DND-41 (cell line): Measurements from ENCODE around the gene TMEM117.

ENCODE experiments used
- ATAC-seq: fragments of 200-7000 bp; cut with Tn5 transposase; 3 replicates; pipeline ENCODE4 v1.9.1; 2021; ENCODE audit warnings: low read depth; ENCODE audit not compliant: insufficient read depth
- DNase-seq: peaks from one replicate; pipeline ENCODE4 v3.0.0-alpha.2; 2020
- H2AFZ ChIP-seq: 2 replicates; pipeline ENCODE4 v1.6.0; 2012; ENCODE audit warnings: low read depth, low read length
- H3K27ac ChIP-seq: 2 replicates; pipeline ENCODE4 v1.5.1; 2012; ENCODE audit warnings: low read length, inconsistent platforms
- H3K27me3 ChIP-seq: fragments of 200-600 bp; sonication (generic); 2 replicates; pipeline ENCODE4 v1.6.0; 2012; ENCODE audit warnings: low read length, mild to moderate bottlenecking, inconsistent platforms; ENCODE audit not compliant: insufficient read depth, poor library complexity
- H3K36me3 ChIP-seq: 2 replicates; pipeline ENCODE4 v1.5.1; 2012; ENCODE audit warnings: low read length, inconsistent platforms; ENCODE audit not compliant: insufficient read depth
- H3K4me1 ChIP-seq: 2 replicates; pipeline ENCODE4 v1.5.1; 2012; ENCODE audit warnings: mild to moderate bottlenecking, low read length; ENCODE audit not compliant: insufficient read depth
- H3K4me2 ChIP-seq: 2 replicates; pipeline ENCODE4 v1.6.0; 2012; ENCODE audit warnings: mild to moderate bottlenecking, moderate library complexity, low read length, inconsistent platforms; ENCODE audit not compliant: insufficient read depth
- H3K4me3 ChIP-seq, 2 experiments: fragments of 200-600 bp in 1 of 2; shearing (Covaris generic) in 1 of 2; 2 replicates each; pipeline ENCODE4 v1.5.1; 2012 to 2016; ENCODE audit warnings: inconsistent platforms in 2 of 2, low read length in 2 of 2, mild to moderate bottlenecking in 2 of 2, low read depth in 1 of 2, moderate library complexity in 1 of 2
- H3K79me2 ChIP-seq: 2 replicates; pipeline ENCODE4 v1.6.0; 2012; ENCODE audit warnings: low read length, inconsistent platforms; ENCODE audit not compliant: insufficient read depth
- H3K9ac ChIP-seq: 2 replicates; pipeline ENCODE4 v1.6.0; 2012; ENCODE audit warnings: low read depth, mild to moderate bottlenecking, inconsistent platforms, low read length, moderate library complexity
- H3K9me3 ChIP-seq: 2 replicates; pipeline ENCODE4 v1.5.1; 2012; ENCODE audit warnings: low read length, moderate library complexity, mild to moderate bottlenecking, inconsistent platforms; ENCODE audit not compliant: insufficient read depth, severe bottlenecking
- H4K20me1 ChIP-seq: 2 replicates; pipeline ENCODE4 v1.6.0; 2012; ENCODE audit warnings: low read length; ENCODE audit not compliant: insufficient read depth
- EZH2 ChIP-seq: IDR thresholded peaks from 3 replicates; pipeline ENCODE4 v1.6.1; 2012; ENCODE audit warnings: borderline replicate concordance, low read depth, mild to moderate bottlenecking, moderate library complexity, low read length, inconsistent platforms; ENCODE audit not compliant: severe bottlenecking
- TF ChIP-seq, protein P1 (sequence below): IDR thresholded peaks from 2 replicates; pipeline ENCODE4 v1.5.1; 2012; ENCODE audit warnings: borderline replicate concordance, low read length, moderate library complexity, mild to moderate bottlenecking; ENCODE audit not compliant: poor library complexity, severe bottlenecking; ENCODE audit errors: extremely low read depth

Gene TMEM117

DNA sequence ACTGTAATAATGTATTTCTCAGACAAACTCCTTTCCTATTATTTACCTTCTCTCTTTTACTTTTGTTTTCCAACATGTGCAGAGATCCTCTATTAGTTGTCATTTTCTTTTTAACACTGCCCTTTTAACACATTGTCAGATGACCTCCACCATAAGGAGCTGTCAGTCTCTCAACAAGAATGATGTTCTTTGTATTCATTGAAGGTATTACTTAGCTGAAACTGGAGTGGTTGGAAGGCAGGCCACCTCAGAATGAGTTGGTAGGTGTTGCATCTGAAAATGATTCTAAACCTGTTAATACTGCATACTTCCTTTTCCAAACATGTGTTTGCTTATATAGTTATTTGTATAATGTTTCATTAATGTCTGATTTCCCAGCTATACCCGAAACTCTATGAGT lies 16.9 kb downstream of the TMEM117 start:
- Histone ChIP-seq H3K9ac (no peak overlapping the region), H3K79me2 (no peaks in the 10 kb centered on the region), H3K27ac (no peak overlapping the region), H3K9me3 (no peaks in the 10 kb centered on the region), H4K20me1 (no peaks in the 10 kb centered on the region), H3K4me1 (no peaks in the 10 kb centered on the region), H3K27me3 (no peaks in the 10 kb centered on the region), H3K4me3 (no peak overlapping the region), H3K36me3 (no peaks in the 10 kb centered on the region), H3K4me2 (no peak overlapping the region), H2AFZ (no peak overlapping the region)
- ATAC-seq (no peak), DNase-seq (no peak)
- TF ChIP-seq EZH2, result no peak
- TF ChIP-seq, protein P1, sequence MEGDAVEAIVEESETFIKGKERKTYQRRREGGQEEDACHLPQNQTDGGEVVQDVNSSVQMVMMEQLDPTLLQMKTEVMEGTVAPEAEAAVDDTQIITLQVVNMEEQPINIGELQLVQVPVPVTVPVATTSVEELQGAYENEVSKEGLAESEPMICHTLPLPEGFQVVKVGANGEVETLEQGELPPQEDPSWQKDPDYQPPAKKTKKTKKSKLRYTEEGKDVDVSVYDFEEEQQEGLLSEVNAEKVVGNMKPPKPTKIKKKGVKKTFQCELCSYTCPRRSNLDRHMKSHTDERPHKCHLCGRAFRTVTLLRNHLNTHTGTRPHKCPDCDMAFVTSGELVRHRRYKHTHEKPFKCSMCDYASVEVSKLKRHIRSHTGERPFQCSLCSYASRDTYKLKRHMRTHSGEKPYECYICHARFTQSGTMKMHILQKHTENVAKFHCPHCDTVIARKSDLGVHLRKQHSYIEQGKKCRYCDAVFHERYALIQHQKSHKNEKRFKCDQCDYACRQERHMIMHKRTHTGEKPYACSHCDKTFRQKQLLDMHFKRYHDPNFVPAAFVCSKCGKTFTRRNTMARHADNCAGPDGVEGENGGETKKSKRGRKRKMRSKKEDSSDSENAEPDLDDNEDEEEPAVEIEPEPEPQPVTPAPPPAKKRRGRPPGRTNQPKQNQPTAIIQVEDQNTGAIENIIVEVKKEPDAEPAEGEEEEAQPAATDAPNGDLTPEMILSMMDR, result no peak

DNA sequence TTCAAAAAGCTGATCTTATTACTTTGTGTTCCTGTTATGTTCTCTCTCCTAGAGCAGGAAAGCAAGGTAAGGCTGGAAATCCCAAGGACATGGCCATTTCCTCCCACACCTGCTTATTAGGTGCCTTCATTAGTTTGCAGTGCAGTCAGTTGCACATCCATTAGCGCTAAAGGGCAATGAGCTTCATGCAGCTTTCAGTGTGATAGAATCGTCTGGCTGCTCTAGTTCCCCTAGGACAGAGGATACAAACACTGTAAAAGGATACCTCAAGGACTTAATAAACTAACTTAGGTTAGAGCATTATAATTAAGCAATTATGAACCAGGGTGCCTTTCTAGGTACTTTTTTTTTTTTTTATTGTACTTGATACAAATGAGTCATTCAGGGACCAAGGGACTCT lies 21.1 kb downstream of the TMEM117 start:
- Histone ChIP-seq H3K27ac (no peak overlapping the region), H3K4me2 (no peak overlapping the region), H2AFZ (no peak overlapping the region), H3K36me3 (no peaks in the 10 kb centered on the region), H3K4me1 (no peaks in the 10 kb centered on the region), H3K4me3 (no peak overlapping the region), H4K20me1 (no peaks in the 10 kb centered on the region), H3K79me2 (no peaks in the 10 kb centered on the region), H3K27me3 (no peaks in the 10 kb centered on the region), H3K9me3 (no peaks in the 10 kb centered on the region), H3K9ac (no peak overlapping the region)
- ATAC-seq (no peak), DNase-seq (no peak)
- TF ChIP-seq, protein P1, result no peak
- no peak for TF ChIP-seq EZH2

DNA sequence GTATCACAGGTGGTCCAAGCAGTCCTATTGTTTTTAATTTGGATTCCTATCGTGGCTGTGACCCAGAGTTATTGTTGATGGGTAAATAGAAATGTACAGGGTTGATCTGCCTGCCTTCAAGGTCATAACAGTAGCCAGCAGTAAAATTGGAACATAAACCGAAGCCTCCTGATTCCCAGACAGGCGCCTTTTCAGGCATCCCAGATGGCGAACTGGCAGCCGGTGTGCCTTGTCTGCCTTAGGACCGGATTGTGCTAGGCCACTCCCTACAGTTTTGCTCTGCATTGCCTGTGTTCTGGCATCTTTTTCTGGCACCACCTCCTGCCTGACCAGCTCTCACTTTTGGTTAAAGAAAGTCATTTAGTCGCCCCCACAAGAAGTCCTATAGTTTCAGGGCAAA lies 22.2 kb downstream of the TMEM117 start:
- no peak overlapping the region for H3K4me2 ChIP-seq
- H4K20me1 ChIP-seq, result no peaks in the 10 kb centered on the region
- no peaks in the 10 kb centered on the region for H3K36me3 ChIP-seq
- no peak overlapping the region for H2AFZ ChIP-seq
- no peaks in the 10 kb centered on the region for H3K79me2 ChIP-seq
- no peaks in the 10 kb centered on the region for H3K4me1 ChIP-seq
- H3K9me3 ChIP-seq, result no peaks in the 10 kb centered on the region
- H3K4me3 ChIP-seq, result no peak overlapping the region
- no peak for DNase-seq
- H3K27me3 ChIP-seq, result no peaks in the 10 kb centered on the region
- TF ChIP-seq, protein P1, result no peak
- no peak for TF ChIP-seq EZH2
- no peak overlapping the region for H3K27ac ChIP-seq
- ATAC-seq, result no peak
- H3K9ac ChIP-seq, result no peak overlapping the region

DNA sequence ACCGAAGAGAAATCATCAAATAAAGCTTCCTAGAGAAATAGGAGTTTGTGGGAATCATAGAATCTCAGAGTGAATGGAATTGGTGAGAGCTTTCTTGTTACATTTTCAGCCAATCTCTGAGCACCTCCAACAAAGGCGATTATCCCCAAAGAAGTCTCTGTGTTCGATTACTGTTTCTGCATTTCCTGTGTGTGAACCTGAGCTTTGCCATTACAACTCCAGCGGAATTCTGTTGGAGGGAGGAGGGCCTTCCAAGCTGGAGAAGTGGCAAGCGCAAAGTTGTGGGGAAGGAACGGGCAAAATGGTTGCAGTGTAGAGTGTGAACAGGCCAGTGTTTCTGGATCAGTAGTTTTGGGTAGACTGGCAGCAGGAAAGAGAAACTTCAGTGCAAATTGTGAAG lies 23.1 kb downstream of the TMEM117 start:
- Histone ChIP-seq H3K79me2 (no peaks in the 10 kb centered on the region), H4K20me1 (no peaks in the 10 kb centered on the region), H3K27me3 (no peaks in the 10 kb centered on the region), H3K9ac (no peak overlapping the region), H3K27ac (no peak overlapping the region), H3K36me3 (no peaks in the 10 kb centered on the region), H3K4me2 (no peak overlapping the region), H3K4me1 (no peaks in the 10 kb centered on the region), H2AFZ (no peak overlapping the region), H3K9me3 (no peaks in the 10 kb centered on the region), H3K4me3 (no peak overlapping the region)
- DNase-seq, result no peak
- no peak for TF ChIP-seq EZH2
- TF ChIP-seq, protein P1, result no peak
- ATAC-seq, result no peak
